Astrocyte (in vitro differentiated cells and primary cell): ENCODE data around the gene P2RX4. TPM values are rescaled to one million over a fixed set of nuclear protein-coding genes. Genes with fewer than 3 reads are reported as not detected.
"Not testable (repeated sequence)": the region's sequence is repeated elsewhere in the genome, so short reads cannot be mapped to it uniquely, and the experiment has no call there.

Experiments
- DNase-seq: peaks from one replicate; pipeline ENCODE4 v3.0.0-alpha.2; 2010; ENCODE audit warnings: low read depth
- FAIRE-seq: peaks from 2 replicates; lab custom pipeline; 2011; peaks lifted over from hg19 to GRCh38; lab: Jason Lieb, UNC
- H2AFZ ChIP-seq: 2 replicates; pipeline ENCODE4 v1.6.0; 2012; ENCODE audit warnings: low read depth, low read length, inconsistent platforms
- H3K27ac ChIP-seq: 2 replicates; pipeline ENCODE4 v1.5.1; 2011; ENCODE audit warnings: low read depth, low read length, inconsistent platforms
- H3K27me3 ChIP-seq: 2 replicates; pipeline ENCODE4 v1.6.0; 2011; ENCODE audit warnings: low read length, inconsistent platforms; ENCODE audit not compliant: insufficient read depth
- H3K36me3 ChIP-seq: 2 replicates; pipeline ENCODE4 v1.5.1; 2011; ENCODE audit warnings: low read length, inconsistent platforms; ENCODE audit not compliant: insufficient read depth
- H3K4me1 ChIP-seq: 2 replicates; pipeline ENCODE4 v1.5.1; 2011; ENCODE audit warnings: low read length, inconsistent platforms; ENCODE audit not compliant: insufficient read depth
- H3K4me2 ChIP-seq: 2 replicates; pipeline ENCODE4 v1.6.0; 2012; ENCODE audit warnings: low read length, inconsistent platforms
- H3K4me3 ChIP-seq: 2 replicates; pipeline ENCODE4 v1.5.1; 2011; ENCODE audit warnings: low read depth, mild to moderate bottlenecking, low read length, inconsistent platforms; ENCODE audit not compliant: insufficient read depth
- H3K79me2 ChIP-seq: 2 replicates; pipeline ENCODE4 v1.6.0; 2012; ENCODE audit warnings: mild to moderate bottlenecking, low read length, inconsistent platforms; ENCODE audit not compliant: insufficient read depth
- H3K9ac ChIP-seq: 2 replicates; pipeline ENCODE4 v1.6.0; 2012; ENCODE audit warnings: mild to moderate bottlenecking, low read length, inconsistent platforms
- H3K9me3 ChIP-seq: 2 replicates; pipeline ENCODE4 v1.5.1; 2012; ENCODE audit warnings: low read depth, mild to moderate bottlenecking, low read length, inconsistent platforms; ENCODE audit not compliant: insufficient read depth
- H4K20me1 ChIP-seq: 2 replicates; pipeline ENCODE4 v1.6.0; 2012; ENCODE audit warnings: low read length, inconsistent platforms; ENCODE audit not compliant: insufficient read depth
- H3K27ac Mint-ChIP-seq: one replicate; pipeline ENCODE4 v1.8.0; 2021; ENCODE audit warnings: mild to moderate bottlenecking, mixed read lengths; ENCODE audit not compliant: unreplicated experiment
- H3K27me3 Mint-ChIP-seq: one replicate; pipeline ENCODE4 v1.8.0; 2021; ENCODE audit warnings: low read depth, mixed read lengths; ENCODE audit not compliant: unreplicated experiment
- H3K36me3 Mint-ChIP-seq: one replicate; pipeline ENCODE4 v1.8.0; 2021; ENCODE audit warnings: low read depth, mixed read lengths; ENCODE audit not compliant: unreplicated experiment
- H3K4me1 Mint-ChIP-seq: one replicate; pipeline ENCODE4 v1.8.0; 2021; ENCODE audit warnings: low read depth, mixed read lengths; ENCODE audit not compliant: unreplicated experiment
- H3K4me3 Mint-ChIP-seq: one replicate; pipeline ENCODE4 v1.8.0; 2021; ENCODE audit warnings: mild to moderate bottlenecking, moderate library complexity, mixed read lengths; ENCODE audit not compliant: unreplicated experiment
- H3K9me3 Mint-ChIP-seq: one replicate; pipeline ENCODE4 v1.8.0; 2021; ENCODE audit warnings: mild to moderate bottlenecking, mixed read lengths; ENCODE audit not compliant: unreplicated experiment
- EZH2 ChIP-seq: IDR thresholded peaks from 2 replicates; pipeline ENCODE4 v1.6.1; 2012; ENCODE audit warnings: mild to moderate bottlenecking, low read length, inconsistent platforms; ENCODE audit not compliant: insufficient read depth
- total RNA-seq: library from RNA; stranded (reverse); gene quantifications from 2 replicates; pipeline ENCODE4 v1.2.1, GENCODE V29; 2021
- TF ChIP-seq, protein P1 (sequence below): IDR thresholded peaks from 2 replicates; pipeline ENCODE4 v1.5.1; 2011; ENCODE audit warnings: low read depth, mild to moderate bottlenecking, inconsistent platforms, low read length, moderate library complexity; ENCODE audit not compliant: insufficient read depth

Gene P2RX4
- total RNA-seq, 1 donor from 2014 or later: 13.9 TPM

DNA sequence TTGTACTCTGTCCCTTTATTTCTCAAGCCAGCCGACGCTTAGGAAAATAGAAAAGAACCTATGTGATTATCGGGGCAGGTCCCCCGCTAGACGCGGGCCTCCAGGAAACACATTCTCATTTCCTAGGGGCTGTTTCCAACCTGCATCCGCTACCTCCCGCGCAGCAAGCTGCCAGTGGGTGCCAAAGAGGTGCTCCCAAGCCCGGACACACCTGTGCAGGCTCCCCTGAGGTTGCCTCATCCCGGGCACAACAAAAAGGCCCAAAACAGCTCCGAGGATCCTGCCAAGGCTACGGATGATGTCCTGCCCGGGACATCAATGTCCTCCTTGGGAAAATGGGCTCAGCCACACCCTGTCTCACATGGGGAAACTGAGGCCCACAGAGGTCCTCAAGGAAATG is 71.2 kb downstream of the P2RX4 start:
- H3K27me3 ChIP-seq, DNase-seq, H3K4me2 ChIP-seq, H3K4me3 ChIP-seq, H3K9me3 Mint-ChIP-seq, H3K27ac ChIP-seq, FAIRE-seq, H3K9me3 ChIP-seq, H3K9ac ChIP-seq, H3K79me2 ChIP-seq, H3K27ac Mint-ChIP-seq, H3K36me3 Mint-ChIP-seq, H3K4me1 Mint-ChIP-seq, H2AFZ ChIP-seq, H3K27me3 Mint-ChIP-seq, H3K4me3 Mint-ChIP-seq, H3K36me3 ChIP-seq: not testable (repeated sequence)
- H4K20me1 ChIP-seq: peaks cover 52% of the 10 kb centered on the region
- H3K4me1 ChIP-seq: peaks cover 20% of the 10 kb centered on the region

DNA sequence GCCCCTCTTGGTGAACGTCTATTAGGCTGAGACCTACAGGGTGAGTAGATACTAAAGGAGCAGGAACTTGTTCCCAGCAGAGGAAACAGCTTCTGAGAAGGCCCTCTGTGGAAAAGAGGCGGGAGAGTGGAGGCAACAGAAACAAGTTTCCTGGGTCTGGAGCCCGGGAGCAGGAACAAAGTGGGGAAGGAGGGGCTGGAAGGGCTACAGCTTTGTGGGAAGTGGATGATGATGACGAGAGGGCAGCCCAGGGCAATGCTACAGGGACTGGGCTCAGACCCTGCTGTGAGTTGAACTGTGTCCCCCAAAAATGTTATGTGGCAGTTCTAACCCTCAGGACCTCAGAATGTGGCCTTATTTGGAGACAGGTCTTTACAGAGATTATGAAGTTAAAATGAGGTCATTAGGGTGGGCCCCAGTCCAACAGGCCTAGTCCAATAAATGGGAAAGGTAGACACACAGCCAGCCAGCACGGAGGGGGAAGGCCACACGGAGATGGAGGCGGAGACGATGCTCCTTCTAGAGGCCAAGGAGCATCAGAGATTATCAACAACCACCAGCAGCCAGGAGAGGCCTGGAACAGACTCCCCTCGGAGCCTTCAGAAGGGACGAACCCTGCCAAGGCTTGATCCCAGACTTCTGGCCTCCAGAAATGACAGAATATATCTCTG is 72.3 kb downstream of the P2RX4 start:
- H3K27me3 ChIP-seq: no peaks in the 10 kb centered on the region
- H3K4me2 ChIP-seq: no peak overlapping the region
- FAIRE-seq (no peak), DNase-seq (no peak)
- TF ChIP-seq EZH2: no peak
- Mint-ChIP-seq H3K27ac (no peak overlapping the region), H3K9me3 (no peaks in the 10 kb centered on the region), H3K4me3 (no peak overlapping the region), H3K4me1 (no peaks in the 10 kb centered on the region), H3K36me3 (peaks cover 7% of the 10 kb centered on the region), H3K27me3 (no peaks in the 10 kb centered on the region)
- H3K36me3 ChIP-seq: peaks cover 2% of the 10 kb centered on the region
- peaks cover 19% of the 10 kb centered on the region for H3K4me1 ChIP-seq
- H2AFZ ChIP-seq: no peak overlapping the region
- H3K4me3 ChIP-seq: no peak overlapping the region
- H3K9ac ChIP-seq: no peak overlapping the region
- no peaks in the 10 kb centered on the region for H3K79me2 ChIP-seq
- H4K20me1 ChIP-seq: peaks cover 60% of the 10 kb centered on the region
- H3K27ac ChIP-seq: no peak overlapping the region
- H3K9me3 ChIP-seq: no peaks in the 10 kb centered on the region

DNA sequence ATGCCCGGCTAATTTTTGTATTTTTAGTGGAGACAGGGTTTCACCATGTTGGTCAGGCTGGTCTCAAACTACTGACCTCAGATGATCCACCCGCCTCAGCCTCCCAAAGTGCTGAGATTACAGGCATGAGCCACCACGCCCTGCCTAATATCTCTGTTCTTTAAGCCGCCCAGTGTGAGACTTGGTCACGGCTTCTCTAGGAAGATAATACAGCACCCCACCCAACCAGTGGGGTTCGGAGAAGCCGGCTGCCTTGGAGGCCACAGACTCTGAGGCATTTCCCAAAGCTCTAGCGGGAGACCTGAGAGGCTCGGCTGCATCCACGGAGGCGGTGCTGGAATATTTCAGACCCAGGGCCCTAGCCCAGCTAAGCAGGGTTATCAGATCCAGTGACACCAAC is 73.0 kb downstream of the P2RX4 start:
- not testable (repeated sequence) for H3K4me3 Mint-ChIP-seq, H3K9me3 Mint-ChIP-seq, FAIRE-seq, H3K9me3 ChIP-seq, H3K4me1 Mint-ChIP-seq, H3K27ac ChIP-seq, DNase-seq, H3K36me3 Mint-ChIP-seq, H3K36me3 ChIP-seq, H3K4me3 ChIP-seq, H3K79me2 ChIP-seq, H3K9ac ChIP-seq, H3K27me3 ChIP-seq, H3K27me3 Mint-ChIP-seq, H3K27ac Mint-ChIP-seq, H2AFZ ChIP-seq, H3K4me2 ChIP-seq
- H3K4me1 ChIP-seq: peaks cover 16% of the 10 kb centered on the region
- peaks cover 60% of the 10 kb centered on the region for H4K20me1 ChIP-seq

DNA sequence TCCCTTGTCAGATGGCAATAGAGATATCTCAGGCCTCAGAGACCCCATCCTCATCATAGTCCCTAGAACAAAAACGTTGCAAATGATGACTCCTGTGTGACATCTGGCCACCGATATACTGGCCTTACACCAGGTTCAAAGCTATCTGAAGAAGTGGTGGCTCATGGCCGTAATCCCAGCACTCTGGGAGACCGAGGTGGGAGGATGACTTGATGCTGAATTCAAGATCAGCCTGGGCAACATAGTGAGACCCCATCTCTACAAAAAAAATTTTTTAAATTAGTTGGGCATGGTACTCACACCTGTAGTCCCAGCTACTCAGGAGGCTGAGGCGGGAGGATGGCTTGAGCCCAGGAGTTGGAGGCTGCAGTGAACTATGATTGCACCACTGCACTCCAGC is 73.5 kb downstream of the P2RX4 start:
- Histone ChIP-seq H3K79me2 (peaks cover 1% of the 10 kb centered on the region), H3K9me3 (no peaks in the 10 kb centered on the region), H3K4me3 (no peak overlapping the region), H3K36me3 (peaks cover 2% of the 10 kb centered on the region), H3K4me2 (no peak overlapping the region), H3K9ac (no peak overlapping the region), H2AFZ (no peak overlapping the region), H3K27me3 (no peaks in the 10 kb centered on the region), H4K20me1 (peaks cover 60% of the 10 kb centered on the region), H3K4me1 (peaks cover 15% of the 10 kb centered on the region), H3K27ac (no peak overlapping the region)
- Mint-ChIP-seq H3K36me3 (peaks cover 5% of the 10 kb centered on the region), H3K4me3 (no peak overlapping the region), H3K27ac (no peak overlapping the region), H3K4me1 (peaks cover under 1% of the 10 kb centered on the region), H3K27me3 (no peaks in the 10 kb centered on the region), H3K9me3 (no peaks in the 10 kb centered on the region)
- TF ChIP-seq, protein P1, sequence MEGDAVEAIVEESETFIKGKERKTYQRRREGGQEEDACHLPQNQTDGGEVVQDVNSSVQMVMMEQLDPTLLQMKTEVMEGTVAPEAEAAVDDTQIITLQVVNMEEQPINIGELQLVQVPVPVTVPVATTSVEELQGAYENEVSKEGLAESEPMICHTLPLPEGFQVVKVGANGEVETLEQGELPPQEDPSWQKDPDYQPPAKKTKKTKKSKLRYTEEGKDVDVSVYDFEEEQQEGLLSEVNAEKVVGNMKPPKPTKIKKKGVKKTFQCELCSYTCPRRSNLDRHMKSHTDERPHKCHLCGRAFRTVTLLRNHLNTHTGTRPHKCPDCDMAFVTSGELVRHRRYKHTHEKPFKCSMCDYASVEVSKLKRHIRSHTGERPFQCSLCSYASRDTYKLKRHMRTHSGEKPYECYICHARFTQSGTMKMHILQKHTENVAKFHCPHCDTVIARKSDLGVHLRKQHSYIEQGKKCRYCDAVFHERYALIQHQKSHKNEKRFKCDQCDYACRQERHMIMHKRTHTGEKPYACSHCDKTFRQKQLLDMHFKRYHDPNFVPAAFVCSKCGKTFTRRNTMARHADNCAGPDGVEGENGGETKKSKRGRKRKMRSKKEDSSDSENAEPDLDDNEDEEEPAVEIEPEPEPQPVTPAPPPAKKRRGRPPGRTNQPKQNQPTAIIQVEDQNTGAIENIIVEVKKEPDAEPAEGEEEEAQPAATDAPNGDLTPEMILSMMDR: no peak
- TF ChIP-seq EZH2: no peak
- DNase-seq: no peak
- no peak for FAIRE-seq

Other genes starting within 250 kb of the P2RX4 start
- not detected in 2 replicates for gene HNF1A, start 231.6 kb upstream of the P2RX4 start, total RNA-seq
- 16.2 and 19.4 TPM in 2 replicates for gene C12orf43, start 193.6 kb upstream of the P2RX4 start, total RNA-seq
- 0.75 and 1.3 TPM in 2 replicates for gene OASL, start 170.9 kb upstream of the P2RX4 start, total RNA-seq
- 0.07 TPM in 1 of 2 replicates, not detected in the other for gene P2RX7, start 77.3 kb upstream of the P2RX4 start, total RNA-seq
- gene CAMKK2, start 86.6 kb downstream of the P2RX4 start, total RNA-seq: 22.0 and 24.9 TPM in 2 replicates
- gene ANAPC5, start 142.3 kb downstream of the P2RX4 start, total RNA-seq: 85.8 and 94.4 TPM in 2 replicates
- gene RNF34, start 190.0 kb downstream of the P2RX4 start, total RNA-seq: 35.4 and 37.7 TPM in 2 replicates